Right lung (tissue), 5 donors: Measurements from ENCODE around the gene PTGES2. TPM values are rescaled to one million over a fixed set of nuclear protein-coding genes. Genes with fewer than 3 reads are reported as not detected.

ENCODE experiments used
- polyA plus RNA-seq, 5 donors: library from polyadenylated mRNA; unstranded; fragments of 120-200 nt; gene quantifications; one replicate each; pipeline versions ENCODE4 v1.2.1 to v1.2.3, GENCODE V29; 2013; ENCODE audit warnings: inconsistent platforms in 1 of 5, low replicate concordance in 1 of 5; ENCODE audit not compliant: insufficient read length in 5 of 5, insufficient read depth in 1 of 5

PTGES2 gene
- polyA plus RNA-seq, 5 donors, result 25.9 to 50.8 (median 31.5) TPM

Other genes with a start within 250 kb of the PTGES2 start
- gene ST6GALNAC6, start 228.1 kb downstream of the PTGES2 start, polyA plus RNA-seq, result 10 to 100 TPM; 37.8 to 62.9 (median 47.2) TPM
- 10 to 100 TPM; 16.4 to 40.5 (median 25.1) TPM for gene ST6GALNAC4, start 210.7 kb downstream of the PTGES2 start, polyA plus RNA-seq
- gene PIP5KL1, start 197.0 kb downstream of the PTGES2 start, polyA plus RNA-seq, result 1 to 10 TPM; 2.6 to 5.9 (median 3.4) TPM
- gene DPM2, start 189.9 kb downstream of the PTGES2 start, polyA plus RNA-seq, result 10 to 100 TPM; 31.8 to 43.4 (median 36.9) TPM
- 10 to 100 TPM; 24.7 to 44.2 (median 39.1) TPM for gene EEIG1, start 146.7 kb downstream of the PTGES2 start, polyA plus RNA-seq
- gene NAIF1, start 60.4 kb downstream of the PTGES2 start, polyA plus RNA-seq, result 10 to 100 TPM in 2 of 5 donors, 1 to 10 TPM in 3; 8.0 to 12.6 (median 8.9) TPM
- 10 to 100 TPM; 12.8 to 16.1 (median 13.1) TPM for gene SLC25A25, start 59.5 kb downstream of the PTGES2 start, polyA plus RNA-seq
- gene LCN2, start 21.7 kb upstream of the PTGES2 start, polyA plus RNA-seq, result 1 to 10 TPM; 1.2 to 1.9 (median 1.5) TPM
- 10 to 100 TPM; 22.0 to 60.2 (median 33.4) TPM for gene BBLN, start 32.5 kb upstream of the PTGES2 start, polyA plus RNA-seq
- 100 to 1,000 TPM; 120 to 157 (median 155) TPM for gene CIZ1, start 63.8 kb upstream of the PTGES2 start, polyA plus RNA-seq
- 10 to 100 TPM; 42.3 to 88.2 (median 59.5) TPM for gene DNM1, start 75.7 kb upstream of the PTGES2 start, polyA plus RNA-seq
- gene GOLGA2, start 148.3 kb upstream of the PTGES2 start, polyA plus RNA-seq, result 100 to 1,000 TPM; 106 to 133 (median 126) TPM
- gene SWI5, start 148.5 kb upstream of the PTGES2 start, polyA plus RNA-seq, result 10 to 100 TPM; 29.0 to 37.1 (median 34.5) TPM
- 10 to 100 TPM; 29.3 to 34.5 (median 33.0) TPM for gene TRUB2, start 194.7 kb upstream of the PTGES2 start, polyA plus RNA-seq
- gene COQ4, start 195.1 kb upstream of the PTGES2 start, polyA plus RNA-seq, result 10 to 100 TPM; 44.2 to 75.6 (median 66.0) TPM
- gene SLC27A4, start 212.8 kb upstream of the PTGES2 start, polyA plus RNA-seq, result 10 to 100 TPM in 2 of 5 donors, 1 to 10 TPM in 3; 7.0 to 17.3 (median 9.5) TPM
- gene URM1, start 243.6 kb upstream of the PTGES2 start, polyA plus RNA-seq, result 10 to 100 TPM; 56.5 to 66.1 (median 58.7) TPM